NCI-H2171 (cell line): Measurements from ENCODE around the gene MYL5.
"Not testable (repeated sequence)": the region's sequence is repeated elsewhere in the genome, so short reads cannot be mapped to it uniquely, and the experiment has no call there.

Experiments
- DNase-seq: peaks from one replicate; lab custom pipeline; 2025; lab: John Stamatoyannopoulos, UW

The MYL5 gene

GRCh38 chr4:674172-675035, at the start of gene MYL5, which contains the start of gene ATP5ME:
TSS of gene MYL5 (plus strand) at chr4:674542. CDS start at chr4:678027, 3,485 bp downstream.
TSS of gene ATP5ME (minus strand) at chr4:674276. CDS start at chr4:674247, 29 bp downstream.
- DNase-seq: peak; percentile 78

GRCh38 chr4:624705-625590, 49.4 kb upstream of the MYL5 start, which contains the start of gene PDE6B:
TSS of gene PDE6B (plus strand) at chr4:625573. CDS start at chr4:625627, 54 bp downstream.
- DNase-seq: no peak

- DNase-seq: no peak
These were observed 48.6 kb upstream of the MYL5 start for GRCh38 chr4:625631-626161.

GRCh38 chr4:626201-627091, 47.9 kb upstream of the MYL5 start:
- no peak for DNase-seq

GRCh38 chr4:627347-628125, 46.8 kb upstream of the MYL5 start:
- no peak for DNase-seq

GRCh38 chr4:628311-628741, 46.0 kb upstream of the MYL5 start:
- no peak for DNase-seq

- no peak for DNase-seq
These were observed 45.3 kb upstream of the MYL5 start for GRCh38 chr4:628821-629635.

- DNase-seq: no peak
These were observed 44.8 kb upstream of the MYL5 start for GRCh38 chr4:629636-629914.

GRCh38 chr4:629915-630641, 44.3 kb upstream of the MYL5 start:
- no peak for DNase-seq

- no peak for DNase-seq
These were observed 43.7 kb upstream of the MYL5 start for GRCh38 chr4:630656-631055.

- DNase-seq: no peak
These were observed 42.0 kb upstream of the MYL5 start for GRCh38 chr4:632196-632790.

- DNase-seq: no peak
These were observed 41.4 kb upstream of the MYL5 start for GRCh38 chr4:632926-633325.

GRCh38 chr4:633406-633805, 40.9 kb upstream of the MYL5 start:
- no peak for DNase-seq

- DNase-seq: no peak
These were observed 40.3 kb upstream of the MYL5 start for GRCh38 chr4:633976-634598.

GRCh38 chr4:634599-634985, 39.8 kb upstream of the MYL5 start:
- no peak for DNase-seq

- DNase-seq: not testable (repeated sequence)
These were observed 39.1 kb upstream of the MYL5 start for GRCh38 chr4:635066-635835.

GRCh38 chr4:635851-636627, 38.3 kb upstream of the MYL5 start:
- DNase-seq: no peak
